CD8-positive, alpha-beta memory T cell (primary cell): ENCODE measurements around the gene CDC14B. TPM values are rescaled to one million over a fixed set of nuclear protein-coding genes. Genes with fewer than 3 reads are reported as not detected.

Source experiments
- CTCF ChIA-PET: fragments of 350-600 bp; sonication (Branson Sonifier 250); formaldehyde crosslinking; loops from one replicate; lab custom pipeline; 2021; ENCODE audit warnings: antibody characterized with exemption; lab: Charles Lee
- POLR2A ChIA-PET: fragments of 350-600 bp; sonication (Branson Sonifier 250); formaldehyde crosslinking; loops from one replicate; lab custom pipeline; 2021; ENCODE audit warnings: antibody characterized with exemption; lab: Charles Lee
- DNase-seq, 5 donors: peaks; one replicate each; pipeline versions ENCODE4 v3.0.0 to v3.0.0-alpha.2; 2020 to 2022; ENCODE audit warnings: mixed read lengths in 1 of 5
- H3K27ac ChIP-seq: one replicate; pipeline ENCODE4 v1.7.0; 2013; ENCODE audit warnings: low read depth, mild to moderate bottlenecking, low read length, moderate library complexity
- H3K27me3 ChIP-seq: 2 replicates; pipeline ENCODE4 v1.7.0; 2013; ENCODE audit warnings: low read length, mild to moderate bottlenecking; ENCODE audit not compliant: insufficient read depth, poor library complexity, severe bottlenecking
- H3K36me3 ChIP-seq: 2 replicates; pipeline ENCODE4 v1.7.0; 2013; ENCODE audit warnings: mild to moderate bottlenecking, low read length, moderate library complexity; ENCODE audit not compliant: insufficient read depth
- H3K4me1 ChIP-seq: 2 replicates; pipeline ENCODE4 v1.7.0; 2013; ENCODE audit warnings: mild to moderate bottlenecking, low read length, moderate library complexity; ENCODE audit not compliant: insufficient read depth
- H3K4me3 ChIP-seq: 2 replicates; pipeline ENCODE4 v1.7.0; 2013; ENCODE audit warnings: mild to moderate bottlenecking, low read length
- H3K9me3 ChIP-seq: 2 replicates; pipeline ENCODE4 v1.7.0; 2013; ENCODE audit warnings: mild to moderate bottlenecking, low read length
- H3K27ac Mint-ChIP-seq, 8 donors: one replicate each; pipeline ENCODE4 v1.8.0; 2020 to 2021; ENCODE audit warnings: mixed read lengths in 8 of 8, mild to moderate bottlenecking in 6 of 8, inconsistent platforms in 3 of 8, moderate library complexity in 3 of 8
- H3K27me3 Mint-ChIP-seq, 2 donors: one replicate each; pipeline ENCODE4 v1.8.0; 2020 to 2021; ENCODE audit warnings: mixed read lengths in 2 of 2, mild to moderate bottlenecking in 1 of 2, moderate library complexity in 1 of 2
- H3K36me3 Mint-ChIP-seq, 3 donors: one replicate each; pipeline ENCODE4 v1.8.0; 2020 to 2021; ENCODE audit warnings: mixed read lengths in 3 of 3, inconsistent platforms in 1 of 3, mild to moderate bottlenecking in 1 of 3
- H3K4me1 Mint-ChIP-seq, 3 donors: one replicate each; pipeline ENCODE4 v1.8.0; 2020 to 2021; ENCODE audit warnings: mixed read lengths in 3 of 3, inconsistent platforms in 1 of 3, mild to moderate bottlenecking in 1 of 3
- H3K4me3 Mint-ChIP-seq, 7 donors: one replicate each; pipeline ENCODE4 v1.8.0; 2020 to 2021; ENCODE audit warnings: mixed read lengths in 7 of 7, mild to moderate bottlenecking in 6 of 7, moderate library complexity in 4 of 7, inconsistent platforms in 2 of 7
- H3K9me3 Mint-ChIP-seq, 5 donors: one replicate each; pipeline ENCODE4 v1.8.0; 2020 to 2022; ENCODE audit warnings: mixed read lengths in 5 of 5, mild to moderate bottlenecking in 3 of 5, moderate library complexity in 2 of 5, inconsistent platforms in 1 of 5
- polyA plus RNA-seq: library from polyadenylated mRNA; unstranded; fragments of 300-500 nt; fragmentation: Illumina TruSeq; gene quantifications from one replicate; pipeline ENCODE4 v1.2.3, GENCODE V29; 2021
- total RNA-seq, 2 experiments: library from RNA; stranded (reverse); gene quantifications; one replicate each; pipeline ENCODE4 v1.2.3, GENCODE V29; 2021

Gene CDC14B
- total and polyA plus RNA-seq, 3 experiments from 2014 or later, result 4.6 to 8.2 (median 6.3) TPM

GRCh38 chr9:96556701-96557461 lies 62.8 kb downstream of the CDC14B start:
- H3K27ac Mint-ChIP-seq, result no peak overlapping the region

DNA sequence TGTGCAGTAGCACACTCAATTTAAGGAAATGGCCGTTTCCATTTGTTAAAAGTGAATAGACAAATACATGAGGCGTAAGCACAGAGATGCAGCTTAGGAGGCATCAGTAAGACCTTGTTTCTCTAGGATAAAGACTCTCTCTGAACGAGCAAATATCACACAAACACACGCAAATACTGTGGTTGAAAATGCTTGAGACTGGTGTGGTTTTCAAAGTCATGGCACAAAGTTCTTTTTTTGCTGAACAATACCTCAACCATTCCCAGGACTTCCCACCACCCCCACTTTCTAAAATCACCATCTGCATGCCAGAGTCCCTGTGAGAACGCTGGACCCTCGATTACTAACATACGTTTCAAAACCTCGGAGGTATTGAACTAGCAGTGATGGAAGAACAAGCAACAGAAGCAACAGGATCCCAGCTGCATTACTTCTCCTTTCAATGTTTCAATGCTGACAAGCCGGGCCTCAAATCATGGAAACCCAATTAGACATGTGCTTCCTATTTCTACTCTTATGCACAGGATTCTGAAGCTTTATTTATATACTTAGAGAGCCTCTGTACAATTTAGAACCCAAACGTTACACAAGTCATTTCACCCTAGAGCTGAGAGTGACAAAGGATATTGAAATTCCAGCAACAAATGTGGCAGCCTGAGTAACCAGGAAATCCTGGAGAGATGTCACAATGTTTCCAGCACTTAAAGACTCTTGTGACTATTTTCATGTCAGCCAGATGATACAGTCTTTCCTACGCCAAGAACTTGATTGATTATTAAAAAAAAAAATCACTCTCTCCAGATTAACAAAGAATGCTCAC lies 63.9 kb downstream of the CDC14B start:
- Histone ChIP-seq H3K4me1 (no peaks in the 10 kb centered on the region), H3K36me3 (no peaks in the 10 kb centered on the region), H3K27me3 (no peaks in the 10 kb centered on the region), H3K27ac (no peak overlapping the region), H3K4me3 (no peak overlapping the region), H3K9me3 (no peaks in the 10 kb centered on the region)
- Mint-ChIP-seq H3K36me3 (peaks cover 13 to 39% (median 15%) of the 10 kb centered on the region in 3 donors), H3K4me3 (no peak overlapping the region), H3K27ac (peak overlapping the region in 2 of 8 donors; percentile 17 to 29), H3K4me1 (peaks cover 0 to 32% (median 2%) of the 10 kb centered on the region in 3 donors), H3K9me3 (no peaks in the 10 kb centered on the region), H3K27me3 (no peaks in the 10 kb centered on the region)
- ChIA-PET CTCF (interaction anchor here (2.8 kb wide), 1 partner anchor 11 kb away, joined by 11 read pairs; no protein-coding TSS in a partner anchor), POLR2A (interaction anchor here (0.7 kb wide), 1 partner anchor 43 kb away, joined by 3 read pairs; no protein-coding TSS in a partner anchor)
- DNase-seq, result no peak

More at GRCh38 chr9:96556701-96557461, 62.8 kb downstream of the CDC14B start:
- H3K27me3 Mint-ChIP-seq, result no peaks in the 10 kb centered on the region
- H3K27ac ChIP-seq, result no peak overlapping the region
- peaks cover 0 to 32% (median 2%) of the 10 kb centered on the region in 3 donors for H3K4me1 Mint-ChIP-seq
- H3K9me3 ChIP-seq, result no peaks in the 10 kb centered on the region
- POLR2A ChIA-PET, result interaction anchor here (0.7 kb wide), 1 partner anchor 44 kb away, joined by 3 read pairs; no protein-coding TSS in a partner anchor
- H3K36me3 ChIP-seq, result no peaks in the 10 kb centered on the region
- no peak overlapping the region for H3K4me3 ChIP-seq
- no peaks in the 10 kb centered on the region for H3K4me1 ChIP-seq
- H3K36me3 Mint-ChIP-seq, result peaks cover 13 to 41% (median 15%) of the 10 kb centered on the region in 3 donors
- no peaks in the 10 kb centered on the region for H3K9me3 Mint-ChIP-seq
- no peak for DNase-seq
- H3K4me3 Mint-ChIP-seq, result no peak overlapping the region
- no peaks in the 10 kb centered on the region for H3K27me3 ChIP-seq
- CTCF ChIA-PET, result interaction anchor here (2.8 kb wide), 1 partner anchor 10 kb away, joined by 11 read pairs; no protein-coding TSS in a partner anchor

- Mint-ChIP-seq H3K9me3 (no peaks in the 10 kb centered on the region), H3K4me1 (peaks cover 0 to 32% (median 2%) of the 10 kb centered on the region in 3 donors), H3K36me3 (peaks cover 13 to 36% (median 13%) of the 10 kb centered on the region in 3 donors), H3K27me3 (no peaks in the 10 kb centered on the region), H3K4me3 (no peak overlapping the region), H3K27ac (peak overlapping the region in 2 of 8 donors; percentile 28 to 58)
- Histone ChIP-seq H3K4me3 (no peak overlapping the region), H3K4me1 (no peaks in the 10 kb centered on the region), H3K9me3 (no peaks in the 10 kb centered on the region), H3K36me3 (no peaks in the 10 kb centered on the region), H3K27me3 (no peaks in the 10 kb centered on the region), H3K27ac (no peak overlapping the region)
- CTCF ChIA-PET, result no interaction called here
- DNase-seq, result no peak
- POLR2A ChIA-PET, result no interaction called here
These were observed 64.7 kb downstream of the CDC14B start for GRCh38 chr9:96554801-96555566.

GRCh38 chr9:96554326-96554725 lies 65.3 kb downstream of the CDC14B start:
- peaks cover 8 to 36% (median 11%) of the 10 kb centered on the region in 3 donors for H3K36me3 Mint-ChIP-seq
- Histone ChIP-seq H3K9me3 (no peaks in the 10 kb centered on the region), H3K4me1 (no peaks in the 10 kb centered on the region), H3K4me3 (no peak overlapping the region), H3K27ac (no peak overlapping the region), H3K27me3 (no peaks in the 10 kb centered on the region), H3K36me3 (no peaks in the 10 kb centered on the region)
- H3K27ac Mint-ChIP-seq, result peak overlapping the region in 1 of 8 donors; percentile 91
- H3K27me3 Mint-ChIP-seq, result no peaks in the 10 kb centered on the region
- no peak for DNase-seq
- no peak overlapping the region for H3K4me3 Mint-ChIP-seq
- ChIA-PET CTCF (no interaction called here), POLR2A (no interaction called here)
- H3K4me1 Mint-ChIP-seq, result peaks cover 0 to 32% (median 2%) of the 10 kb centered on the region in 3 donors
- H3K9me3 Mint-ChIP-seq, result no peaks in the 10 kb centered on the region

DNA sequence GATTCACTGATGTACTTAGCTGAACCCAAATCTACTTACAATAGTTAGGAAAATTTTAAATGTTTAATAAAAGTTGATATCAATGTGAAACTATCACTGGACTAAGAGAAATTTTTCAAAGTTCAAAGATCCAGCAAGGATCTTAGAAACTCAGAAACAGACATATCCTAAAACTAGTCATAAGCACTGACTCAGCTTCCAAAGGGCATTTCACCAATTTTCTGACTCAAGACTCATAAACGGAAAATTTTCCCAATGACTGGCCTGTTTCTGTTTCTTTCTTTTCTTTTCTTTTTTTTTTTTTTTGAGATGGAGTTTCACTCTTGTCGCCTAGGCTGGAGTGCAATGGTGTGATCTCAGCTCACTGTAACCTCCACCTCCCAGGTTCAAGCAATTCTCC lies 66.6 kb downstream of the CDC14B start:
- no peak for DNase-seq
- Mint-ChIP-seq H3K4me3 (no peak overlapping the region), H3K9me3 (no peaks in the 10 kb centered on the region), H3K27me3 (no peaks in the 10 kb centered on the region), H3K4me1 (peaks cover 0 to 32% (median 2%) of the 10 kb centered on the region in 3 donors), H3K27ac (no peak overlapping the region), H3K36me3 (peaks cover 4 to 31% (median 6%) of the 10 kb centered on the region in 3 donors)
- H3K27ac ChIP-seq, result no peak overlapping the region
- no peak overlapping the region for H3K4me3 ChIP-seq
- H3K9me3 ChIP-seq, result no peaks in the 10 kb centered on the region
- no peaks in the 10 kb centered on the region for H3K36me3 ChIP-seq
- H3K4me1 ChIP-seq, result no peaks in the 10 kb centered on the region
- no peaks in the 10 kb centered on the region for H3K27me3 ChIP-seq
- POLR2A ChIA-PET, result no interaction called here
- CTCF ChIA-PET, result no interaction called here

- Mint-ChIP-seq H3K4me3 (no peak overlapping the region), H3K27ac (no peak overlapping the region), H3K4me1 (peaks cover 0 to 24% (median 2%) of the 10 kb centered on the region in 3 donors), H3K36me3 (peaks cover under 1 to 30% (median 2%) of the 10 kb centered on the region in 3 donors), H3K9me3 (no peaks in the 10 kb centered on the region), H3K27me3 (no peaks in the 10 kb centered on the region)
- DNase-seq, result no peak
- Histone ChIP-seq H3K27me3 (no peaks in the 10 kb centered on the region), H3K9me3 (no peaks in the 10 kb centered on the region), H3K4me1 (no peaks in the 10 kb centered on the region), H3K4me3 (no peak overlapping the region), H3K36me3 (no peaks in the 10 kb centered on the region), H3K27ac (no peak overlapping the region)
- ChIA-PET POLR2A (no interaction called here), CTCF (no interaction called here)
These were observed 68.2 kb downstream of the CDC14B start for GRCh38 chr9:96551403-96551802.

GRCh38 chr9:96550659-96551058 lies 69.0 kb downstream of the CDC14B start:
- ChIA-PET CTCF (no interaction called here), POLR2A (no interaction called here)
- no peaks in the 10 kb centered on the region for H3K4me1 ChIP-seq
- DNase-seq, result no peak
- no peaks in the 10 kb centered on the region for H3K27me3 Mint-ChIP-seq
- H3K9me3 Mint-ChIP-seq, result no peaks in the 10 kb centered on the region
- no peaks in the 10 kb centered on the region for H3K9me3 ChIP-seq
- no peaks in the 10 kb centered on the region for H3K36me3 ChIP-seq
- H3K27ac Mint-ChIP-seq, result no peak overlapping the region
- no peaks in the 10 kb centered on the region for H3K27me3 ChIP-seq
- H3K36me3 Mint-ChIP-seq, result peaks cover 6 to 34% (median 8%) of the 10 kb centered on the region in 3 donors
- H3K4me3 Mint-ChIP-seq, result no peak overlapping the region
- no peak overlapping the region for H3K27ac ChIP-seq
- no peak overlapping the region for H3K4me3 ChIP-seq
- H3K4me1 Mint-ChIP-seq, result peaks cover 0 to 19% (median 2%) of the 10 kb centered on the region in 3 donors
